Gastroesophageal sphincter (tissue), 4 donors: ENCODE data around the gene AAK1. TPM values are rescaled to one million over a fixed set of nuclear protein-coding genes. Genes with fewer than 3 reads are reported as not detected.
"Not testable (repeated sequence)": the region's sequence is repeated elsewhere in the genome, so short reads cannot be mapped to it uniquely, and the experiment has no call there.

ENCODE experiments used
- ATAC-seq: fragments of 150-250 bp; one replicate; pipeline ENCODE4 v1.9.1; 2016; ENCODE audit warnings: mild to moderate bottlenecking, moderate library complexity
- H3K27ac ChIP-seq, 4 donors: fragments of 200-600 bp; sonication (generic) in 3 of 4; 1 replicate in 3 of 4; 2 replicates in 1 of 4; pipeline ENCODE4 v1.5.1; 2016 to 2019
- H3K27me3 ChIP-seq: fragments of 200-600 bp; sonication (generic); one replicate; pipeline ENCODE4 v1.5.1; 2019
- H3K36me3 ChIP-seq, 2 donors: fragments of 200-600 bp; sonication (generic); one replicate each; pipeline ENCODE4 v1.5.1; 2019; ENCODE audit warnings: control low read depth in 1 of 2
- H3K4me1 ChIP-seq, 3 donors: fragments of 200-600 bp; sonication (generic); 1 replicate in 2 of 3; 2 replicates in 1 of 3; pipeline ENCODE4 v1.5.1; 2016 to 2019; ENCODE audit warnings: control low read depth in 2 of 3
- H3K4me3 ChIP-seq, 2 donors: fragments of 200-600 bp; sonication (generic); one replicate each; pipeline ENCODE4 v1.5.1; 2019; ENCODE audit warnings: mild to moderate bottlenecking in 1 of 2, moderate library complexity in 1 of 2
- H3K9me3 ChIP-seq, 3 donors: fragments of 200-600 bp; sonication (generic); one replicate each; pipeline ENCODE4 v1.5.1; 2017 to 2019; ENCODE audit warnings: control low read depth in 2 of 3
- CTCF ChIP-seq, 4 experiments: fragments of 200-600 bp in 2 of 4; fragments of 450-650 bp in 2 of 4; sonication (generic) in 1 of 4; IDR thresholded peaks; one replicate each; pipeline ENCODE4 v1.5.1; 2017 to 2019; ENCODE audit warnings: antibody characterized with exemption in 4 of 4, mild to moderate bottlenecking in 2 of 4, moderate library complexity in 2 of 4
- EP300 ChIP-seq: sonication (generic); formaldehyde crosslinking; IDR thresholded peaks from one replicate; pipeline ENCODE4 v1.6.1; 2017; ENCODE audit warnings: antibody characterized with exemption, mild to moderate bottlenecking
- POLR2A ChIP-seq, 2 donors: fragments of 450-650 bp; IDR thresholded peaks; one replicate each; pipeline ENCODE4 v1.6.1; 2017; ENCODE audit warnings: antibody characterized with exemption in 2 of 2, mild to moderate bottlenecking in 2 of 2, moderate library complexity in 1 of 2
- POLR2AphosphoS5 ChIP-seq: sonication (generic); formaldehyde crosslinking; IDR thresholded peaks from one replicate; pipeline ENCODE4 v1.6.1; 2017; ENCODE audit warnings: antibody characterized with exemption
- WGBS, 2 donors: methylation state at CpG; one replicate each; pipeline ENCODE4 v1.1.5; 2018; ENCODE audit warnings: low coverage in 1 of 2; 5-methylcytosine and 5-hydroxymethylcytosine counted together
- total RNA-seq, 4 donors: library from RNA; depleted of rRNA; stranded (reverse); fragments of >200 nt; gene quantifications; one replicate each; pipeline ENCODE4 v1.1.0, GENCODE V29; 2016

The AAK1 gene
- total RNA-seq, 4 donors from 2014 or later: 32.3 to 55.9 (median 49.6) TPM

GRCh38 chr2:69579536-69579935 lies 64.0 kb downstream of the AAK1 start:
- H3K27ac ChIP-seq: no peak overlapping the region
- peaks cover 0 to 50% (median 14%) of the 10 kb centered on the region in 3 donors for H3K4me1 ChIP-seq
- no peaks in the 10 kb centered on the region for H3K9me3 ChIP-seq
- no peaks in the 10 kb centered on the region for H3K36me3 ChIP-seq
- H3K4me3 ChIP-seq: no peak overlapping the region
- no peaks in the 10 kb centered on the region for H3K27me3 ChIP-seq
- ATAC-seq: no peak
- TF ChIP-seq POLR2AphosphoS5 (no peak), POLR2A (IDR thresholded peaks at IDR 0.05) (no peak), EP300 (no peak), CTCF (IDR thresholded peaks at IDR 0.05) (no peak)
- WGBS, 2 donors: 83 to 86% methylated on average over 2 to 3 of the region's 3 CpGs

- H3K27me3 ChIP-seq: no peaks in the 10 kb centered on the region
- WGBS, 2 donors: 90 to 96% methylated on average over 2 of the region's 2 CpGs
- H3K4me3 ChIP-seq: no peak overlapping the region
- peaks cover 0 to 39% (median 9%) of the 10 kb centered on the region in 3 donors for H3K4me1 ChIP-seq
- H3K36me3 ChIP-seq: no peaks in the 10 kb centered on the region
- H3K27ac ChIP-seq: no peak overlapping the region
- no peak for ATAC-seq
- no peak for TF ChIP-seq CTCF (IDR thresholded peaks at IDR 0.05)
- TF ChIP-seq POLR2A (IDR thresholded peaks at IDR 0.05): no peak
- no peak for TF ChIP-seq EP300
- no peak for TF ChIP-seq POLR2AphosphoS5
- no peaks in the 10 kb centered on the region for H3K9me3 ChIP-seq
Observed at GRCh38 chr2:69578198-69578540, 65.4 kb downstream of the AAK1 start.

- no peak for ATAC-seq
- peaks cover 0 to 39% (median 5%) of the 10 kb centered on the region in 3 donors for H3K4me1 ChIP-seq
- WGBS, 2 donors: 75 to 78% methylated on average over 3 to 5 of the region's 5 CpGs
- no peaks in the 10 kb centered on the region for H3K27me3 ChIP-seq
- no peak overlapping the region for H3K4me3 ChIP-seq
- no peaks in the 10 kb centered on the region for H3K9me3 ChIP-seq
- H3K27ac ChIP-seq: no peak overlapping the region
- no peaks in the 10 kb centered on the region for H3K36me3 ChIP-seq
- TF ChIP-seq EP300: no peak
- no peak for TF ChIP-seq POLR2AphosphoS5
- no peak for TF ChIP-seq CTCF (IDR thresholded peaks at IDR 0.05)
- no peak for TF ChIP-seq POLR2A (IDR thresholded peaks at IDR 0.05)
Observed at GRCh38 chr2:69577467-69578197, 65.9 kb downstream of the AAK1 start.

- Histone ChIP-seq H3K27ac (no peak overlapping the region), H3K36me3 (no peaks in the 10 kb centered on the region), H3K27me3 (no peaks in the 10 kb centered on the region), H3K9me3 (no peaks in the 10 kb centered on the region), H3K4me3 (no peak overlapping the region), H3K4me1 (peaks cover 0 to 39% (median 0%) of the 10 kb centered on the region in 3 donors)
- ATAC-seq: no peak
- TF ChIP-seq CTCF (IDR thresholded peaks at IDR 0.05) (no peak), EP300 (no peak), POLR2AphosphoS5 (no peak)
- 76% methylated on average over 3 to 5 of the region's 5 CpGs for WGBS, 2 donors
Observed at GRCh38 chr2:69576880-69577279, 66.7 kb downstream of the AAK1 start.

GRCh38 chr2:69575926-69576325 lies 67.6 kb downstream of the AAK1 start:
- Histone ChIP-seq H3K9me3 (no peaks in the 10 kb centered on the region), H3K36me3 (no peaks in the 10 kb centered on the region), H3K4me1 (peaks cover 0 to 41% (median 0%) of the 10 kb centered on the region in 3 donors), H3K27ac (no peak overlapping the region), H3K27me3 (no peaks in the 10 kb centered on the region), H3K4me3 (no peak overlapping the region)
- 60 to 100% methylated on average over 1 of the region's 1 CpG for WGBS, 2 donors
- TF ChIP-seq CTCF (IDR thresholded peaks at IDR 0.05) (no peak), EP300 (no peak), POLR2AphosphoS5 (no peak)
- no peak for ATAC-seq

- H3K27me3 ChIP-seq, H3K27ac ChIP-seq, H3K36me3 ChIP-seq, ATAC-seq, H3K9me3 ChIP-seq, H3K4me3 ChIP-seq: not testable (repeated sequence)
- 93 to 96% methylated on average over 5 to 13 of the region's 13 CpGs for WGBS, 2 donors
- peaks cover 0 to 46% (median 0%) of the 10 kb centered on the region in 3 donors for H3K4me1 ChIP-seq
Observed at GRCh38 chr2:69575371-69575770, 68.2 kb downstream of the AAK1 start.
